Left ventricle myocardium inferior (tissue), 1 donor: ENCODE data around the gene TGFBR3. TPM values are rescaled to one million over a fixed set of nuclear protein-coding genes. Genes with fewer than 3 reads are reported as not detected.

Experiments used
- DNase-seq: peaks from one replicate; pipeline ENCODE4 v3.0.0-alpha.2; 2020
- H3K27ac ChIP-seq: fragments of 200-600 bp; replicated peaks from 2 replicates; pipeline ENCODE4 v1.8.0; 2021
- H3K27me3 ChIP-seq: fragments of 200-600 bp; 2 replicates; pipeline ENCODE4 v1.8.0; 2021; ENCODE audit warnings: low read depth
- H3K36me3 ChIP-seq: fragments of 200-600 bp; 2 replicates; pipeline ENCODE4 v1.8.0; 2021
- H3K4me1 ChIP-seq: fragments of 200-600 bp; 2 replicates; pipeline ENCODE4 v1.8.0; 2021
- H3K4me3 ChIP-seq: fragments of 200-600 bp; 2 replicates; pipeline ENCODE4 v1.8.0; 2021; ENCODE audit warnings: mild to moderate bottlenecking, moderate library complexity
- H3K9me3 ChIP-seq: fragments of 200-600 bp; replicated peaks from 2 replicates; pipeline ENCODE4 v1.8.0; 2021
- CTCF ChIP-seq: fragments of 200-600 bp; IDR thresholded peaks from 2 replicates; pipeline ENCODE4 v1.8.0; 2021; ENCODE audit warnings: antibody characterized with exemption, mild to moderate bottlenecking, borderline replicate concordance
- intact Hi-C: fragments of 100-400 bp; cut with micrococcal nuclease; formaldehyde crosslinking; loops from one replicate; pipeline ENCODE4 v1.11.0; 2022
- total RNA-seq: library from RNA; stranded (reverse); fragmentation: NEBNext Ultra II Directional; extraction: Animal tissue kit (Norgen Biotek cat#: 25700); gene quantifications from one replicate; pipeline ENCODE4 v1.2.1, GENCODE V29; 2021
- donor health status: DM: no; HTN: yes; CAD: no; lungs with severe emphysema.

The TGFBR3 gene
- total RNA-seq, 1 donor from 2014 or later: 24.6 TPM

GRCh38 chr1:91765293-91765692, 120.7 kb downstream of the TGFBR3 start:
- DNase-seq: no peak
- intact Hi-C loops: no loop called here
- H3K4me1 ChIP-seq: peaks cover 69% of the 10 kb centered on the region
- H3K9me3 ChIP-seq: no peaks in the 10 kb centered on the region
- no peaks in the 10 kb centered on the region for H3K27me3 ChIP-seq
- TF ChIP-seq CTCF: no peak
- no peaks in the 10 kb centered on the region for H3K36me3 ChIP-seq
- H3K27ac ChIP-seq: peak overlapping the region; percentile 34
- H3K4me3 ChIP-seq: no peak overlapping the region

GRCh38 chr1:91764471-91765115, 121.4 kb downstream of the TGFBR3 start:
- Histone ChIP-seq H3K4me1 (peaks cover 69% of the 10 kb centered on the region), H3K27me3 (no peaks in the 10 kb centered on the region), H3K27ac (peak overlapping the region; percentile 34), H3K9me3 (no peaks in the 10 kb centered on the region), H3K4me3 (no peak overlapping the region), H3K36me3 (no peaks in the 10 kb centered on the region)
- intact Hi-C loops: no loop called here
- no peak for DNase-seq
- TF ChIP-seq CTCF: no peak

- no peak overlapping the region for H3K4me3 ChIP-seq
- intact Hi-C loops: no loop called here
- TF ChIP-seq CTCF: no peak
- H3K27me3 ChIP-seq: no peaks in the 10 kb centered on the region
- no peak for DNase-seq
- peak overlapping the region; percentile 65 for H3K27ac ChIP-seq
- H3K9me3 ChIP-seq: no peaks in the 10 kb centered on the region
- H3K4me1 ChIP-seq: peaks cover 78% of the 10 kb centered on the region
- no peaks in the 10 kb centered on the region for H3K36me3 ChIP-seq
These were observed 122.7 kb downstream of the TGFBR3 start for GRCh38 chr1:91763252-91763651.

GRCh38 chr1:91761295-91761721, 124.6 kb downstream of the TGFBR3 start:
- intact Hi-C loops: no loop called here
- TF ChIP-seq CTCF: no peak
- Histone ChIP-seq H3K9me3 (no peaks in the 10 kb centered on the region), H3K27ac (peak overlapping the region; percentile 65), H3K4me1 (peaks cover 92% of the 10 kb centered on the region), H3K27me3 (no peaks in the 10 kb centered on the region), H3K36me3 (no peaks in the 10 kb centered on the region), H3K4me3 (no peak overlapping the region)
- no peak for DNase-seq

GRCh38 chr1:91760512-91760911, 125.4 kb downstream of the TGFBR3 start:
- intact Hi-C loops: no loop called here
- Histone ChIP-seq H3K36me3 (no peaks in the 10 kb centered on the region), H3K27me3 (no peaks in the 10 kb centered on the region), H3K4me3 (no peak overlapping the region), H3K27ac (peak overlapping the region; percentile 65), H3K4me1 (peaks cover 94% of the 10 kb centered on the region), H3K9me3 (no peaks in the 10 kb centered on the region)
- TF ChIP-seq CTCF: no peak
- DNase-seq: no peak
